GM12878 (cell line): ENCODE data around the gene ANKRD42. TPM values are rescaled to one million over a fixed set of nuclear protein-coding genes. Genes with fewer than 3 reads are reported as not detected.

Experiments used
- ATAC-seq: fragments of 200-7000 bp; cut with Tn5 transposase; 3 replicates; pipeline ENCODE4 v1.9.1; 2020; ENCODE audit warnings: mild to moderate bottlenecking, moderate library complexity
- BruUV-seq: library from RNA; stranded (reverse); fragments of 400-500 nt; replicated peaks from 2 replicates; lab custom pipeline; 2021; lab: Mats Ljungman, UMichigan
- CTCF ChIA-PET: fragments of 300-600 bp; sonication (Branson Sonifier 250); formaldehyde crosslinking; extraction: SDS; loops from one replicate; lab custom pipeline; 2021; ENCODE audit warnings: inconsistent platforms; lab: Yijun Ruan, JAX
- POLR2A ChIA-PET: fragments of 350-600 bp; formaldehyde crosslinking; extraction: SDS; loops from one replicate; lab custom pipeline; 2021; ENCODE audit warnings: inconsistent platforms; lab: Charles Lee
- RAD21 ChIA-PET: fragments of 300-600 bp; sonication (Branson Sonifier 250); formaldehyde crosslinking; loops from one replicate; lab custom pipeline; 2023; ENCODE audit warnings: antibody characterized with exemption; ENCODE audit not compliant: unreplicated experiment; lab: Charles Lee
- SMC1A ChIA-PET: fragments of 300-600 bp; sonication (Branson Sonifier 250); formaldehyde crosslinking; loops from one replicate; lab custom pipeline; 2023; ENCODE audit not compliant: unreplicated experiment, uncharacterized antibody; lab: Charles Lee
- DNase-seq: peaks from one replicate; pipeline ENCODE4 v3.0.0-alpha.2; 2011; ENCODE audit warnings: low read depth, low spot score
- FAIRE-seq: peaks from 3 replicates; lab custom pipeline; 2011; peaks lifted over from hg19 to GRCh38; lab: Jason Lieb, UNC
- H2AFZ ChIP-seq: 2 replicates; pipeline ENCODE4 v1.6.0; 2011; ENCODE audit warnings: low read depth, low read length, control low read depth; ENCODE audit not compliant: control insufficient read depth
- H3K27ac ChIP-seq: 2 replicates; pipeline ENCODE4 v1.5.1; 2011; ENCODE audit warnings: control low read depth; ENCODE audit not compliant: control insufficient read depth, insufficient read depth
- H3K27me3 ChIP-seq, 2 experiments: replicated peaks in 1 of 2; 2 replicates each; pipeline versions ENCODE4 v1.6.0 to v1.6.1; 2011; ENCODE audit warnings: low read length in 1 of 2; ENCODE audit not compliant: control insufficient read depth in 2 of 2, insufficient read depth in 2 of 2
- H3K36me3 ChIP-seq, 2 experiments: 2 replicates each; pipeline ENCODE4 v1.5.1; 2011; ENCODE audit warnings: low read length in 1 of 2; ENCODE audit not compliant: control insufficient read depth in 2 of 2, insufficient read depth in 2 of 2
- H3K4me1 ChIP-seq: 2 replicates; pipeline ENCODE4 v1.6.1; 2011; ENCODE audit warnings: mild to moderate bottlenecking, low read length, moderate library complexity, mixed read lengths; ENCODE audit not compliant: control insufficient read depth, insufficient read depth
- H3K4me2 ChIP-seq: 2 replicates; pipeline ENCODE4 v1.6.0; 2011; ENCODE audit warnings: control low read depth; ENCODE audit not compliant: control insufficient read depth, insufficient read depth
- H3K4me3 ChIP-seq: fragments of 200-600 bp; sonication (generic); 2 replicates; pipeline ENCODE4 v1.5.1; 2016
- H3K79me2 ChIP-seq: 2 replicates; pipeline ENCODE4 v1.6.0; 2011; ENCODE audit warnings: low read length; ENCODE audit not compliant: control insufficient read depth, insufficient read depth
- H3K9ac ChIP-seq: 2 replicates; pipeline ENCODE4 v1.8.0; 2011; ENCODE audit warnings: low read length, control low read depth, mixed read lengths; ENCODE audit not compliant: control insufficient read depth, insufficient read depth
- H3K9me3 ChIP-seq: replicated peaks from 3 replicates; pipeline ENCODE4 v1.5.1; 2011; ENCODE audit warnings: mild to moderate bottlenecking, low read length; ENCODE audit not compliant: control insufficient read depth, insufficient read depth
- H4K20me1 ChIP-seq: 2 replicates; pipeline ENCODE4 v1.6.0; 2011; ENCODE audit not compliant: control insufficient read depth, insufficient read depth
- FOS ChIP-seq: IDR thresholded peaks from 3 replicates; pipeline ENCODE4 v1.6.1; 2011; ENCODE audit warnings: borderline replicate concordance; ENCODE audit not compliant: insufficient read length; ENCODE audit errors: extremely low read depth
- FOXM1 ChIP-seq: IDR thresholded peaks from 2 replicates; pipeline ENCODE4 v1.6.1; 2012; ENCODE audit warnings: low read depth, mild to moderate bottlenecking, inconsistent platforms, low read length, moderate library complexity
- IRF5 ChIP-seq: fragments of 450-650 bp; IDR thresholded peaks from 2 replicates; pipeline ENCODE4 v1.6.1; 2017; ENCODE audit warnings: borderline replicate concordance
- MXI1 ChIP-seq: fragments of 150-350 bp; IDR thresholded peaks from 2 replicates; pipeline ENCODE4 v1.6.1; 2011; ENCODE audit warnings: low read depth, mild to moderate bottlenecking, inconsistent platforms, low read length, improper control_type of control experiment
- RB1 ChIP-seq: fragments of 450-650 bp; formaldehyde crosslinking; IDR thresholded peaks from 2 replicates; pipeline ENCODE4 v1.6.1; 2017; ENCODE audit warnings: mild to moderate bottlenecking, borderline replicate concordance
- REST ChIP-seq: IDR thresholded peaks from 2 replicates; pipeline ENCODE4 v1.6.1; 2012; ENCODE audit warnings: mild to moderate bottlenecking, low read depth, low read length
- WRNIP1 ChIP-seq: IDR thresholded peaks from 2 replicates; pipeline ENCODE4 v1.6.1; 2011; ENCODE audit warnings: low read depth, low read length, improper control_type of control experiment, borderline replicate concordance
- WGBS: methylation state at CpG from one replicate; pipeline ENCODE4 v1.1.6; 2016; ENCODE audit warnings: low lambda C conversion rate; ENCODE audit not compliant: insufficient replicate concordance, insufficient coverage; ENCODE audit errors: missing lambda C conversion rate; 5-methylcytosine and 5-hydroxymethylcytosine counted together
- in situ Hi-C: fragments of 300-500 bp; cut with MboI; formaldehyde crosslinking; loops from 9 replicates; pipeline ENCODE4 v1.14.3; 2018; ENCODE audit warnings: mixed read lengths
- intact Hi-C: fragments of 100-400 bp; cut with micrococcal nuclease; formaldehyde crosslinking; loops from one replicate; pipeline ENCODE4 v1.14.2; 2022; ENCODE audit not compliant: unreplicated experiment
- polyA plus RNA-seq, 11 experiments: library from polyadenylated mRNA; depleted of rRNA in 4 of 11; unstranded in 6 of 11; stranded (reverse) in 5 of 11; fragments of >200 nt; fragmentation: Nextera tagmentation in 4 of 11; fragmentation: Illumina TruSeq in 1 of 11; extraction: Ambion mirVana in 4 of 11; extraction: Trizol in 1 of 11; gene quantifications; 1 replicate in 1 of 11; 2 replicates in 10 of 11; pipeline versions ENCODE4 v1.2.1 to v1.2.3, GENCODE V29; 2011 to 2016; ENCODE audit warnings: inconsistent platforms in 2 of 11, missing spikeins in 2 of 11, low read depth in 1 of 11
- total RNA-seq, 4 experiments: library from RNA; depleted of rRNA in 3 of 4; stranded (reverse); fragments of >200 nt in 3 of 4; fragmentation: Illumina TruSeq in 1 of 4; extraction: Trizol in 1 of 4; gene quantifications; 2 replicates each; pipeline versions ENCODE4 v1.2.1 to v1.2.3, GENCODE V29; 2013 to 2021

The ANKRD42 gene
- total and polyA plus RNA-seq, 10 of the 15 experiments (the other 5 are each of a cell fraction or from before 2014, with no cell fraction given), result 0.68 to 3.2 (median 2.0) TPM

- TF ChIP-seq IRF5 (no peak), FOS (no peak), FOXM1 (no peak), MXI1 (no peak)
These were observed 91.1 kb downstream of the ANKRD42 start (continued) for GRCh38 chr11:83284501-83285150.

- Histone ChIP-seq H3K27me3 (no peaks in the 10 kb centered on the region), H3K9me3 (no peaks in the 10 kb centered on the region), H3K9ac (peak overlapping the region; percentile 94), H3K4me3 (peak overlapping the region; percentile 78), H4K20me1 (no peaks in the 10 kb centered on the region), H3K4me1 (peaks cover 21% of the 10 kb centered on the region), H3K36me3 (no peaks in the 10 kb centered on the region), H3K79me2 (peaks cover 30% of the 10 kb centered on the region), H2AFZ (peak overlapping the region; percentile 97), H3K27ac (peak overlapping the region; percentile 96), H3K4me2 (peak overlapping the region; percentile 83)
- DNase-seq, result no peak
- ChIA-PET CTCF (interaction anchor here (0.6 to 1.9 kb wide), 4 partner anchors 8 to 375 kb away, joined by 3 to 8 read pairs (median 3); no protein-coding TSS in a partner anchor), SMC1A (interaction anchor here (0.9 to 2.1 kb wide), 6 partner anchors 11 to 384 kb away, joined by 3 to 9 read pairs (median 4); partner anchors contain the start of gene DDIAS), RAD21 (interaction anchor here (0.8 to 1.6 kb wide), 3 partner anchors 35 to 384 kb away, joined by 3 to 7 read pairs (median 5); partner anchors contain the start of genes ANKRD42 and DDIAS), POLR2A (interaction anchor here (1.0 to 2.2 kb wide), 8 partner anchors 8 to 387 kb away, joined by 3 to 15 read pairs (median 4); partner anchors contain the start of genes DDIAS, PCF11 and PRCP)
- WGBS, result under 1% methylated on average over 22 of the region's 22 CpGs
- peak; percentile 72 for ATAC-seq
- no peak for FAIRE-seq
- intact Hi-C loops (loop anchor here (5.0 to 10.0 kb wide), 2 partner anchors 223 to 690 kb away; no protein-coding TSS in a partner anchor), in situ Hi-C loops (loop anchor here (5.0 to 10.0 kb wide), 2 partner anchors 380 to 532 kb away; partner anchors contain the start of genes DDIAS and PRCP)
- TF ChIP-seq WRNIP1, result 0 out of 2 replicates have a peak, but pooled peaks have one; percentile 23
- TF ChIP-seq REST, result no peak
- no peak for TF ChIP-seq RB1
- TSS peak; percentile 74 for BruUV-seq
These were observed 91.7 kb downstream of the ANKRD42 start for GRCh38 chr11:83285151-83285770.
